Endothelial cell of umbilical vein (primary cell): ENCODE measurements around the gene TMEM138. TPM values are rescaled to one million over a fixed set of nuclear protein-coding genes. Genes with fewer than 3 reads are reported as not detected.

ENCODE experiments used
- BruUV-seq: library from RNA; stranded (reverse); fragments of 400-500 nt; replicated peaks from 2 replicates; lab custom pipeline; 2021; lab: Mats Ljungman, UMichigan
- CTCF ChIA-PET: fragments of 300-600, 350-600 bp; sonication (Branson Sonifier 250); formaldehyde crosslinking; loops from one replicate; lab custom pipeline; 2021; ENCODE audit warnings: antibody characterized with exemption, inconsistent platforms; lab: Charles Lee
- POLR2A ChIA-PET: fragments of 300-600, 350-600 bp; sonication (Branson Sonifier 250); formaldehyde crosslinking; loops from one replicate; lab custom pipeline; 2021; ENCODE audit warnings: antibody characterized with exemption, inconsistent platforms; lab: Charles Lee
- DNase-seq: peaks from one replicate; pipeline ENCODE4 v3.0.0-alpha.2; 2011; ENCODE audit warnings: low read depth, low spot score
- FAIRE-seq: peaks from 2 replicates; lab custom pipeline; 2011; peaks lifted over from hg19 to GRCh38; lab: Jason Lieb, UNC
- H2AFZ ChIP-seq: 2 replicates; pipeline ENCODE4 v1.6.0; 2012; ENCODE audit warnings: low read depth, low read length, control low read depth, inconsistent platforms
- H3K27ac ChIP-seq: 2 replicates; pipeline ENCODE4 v1.5.1; 2011; ENCODE audit warnings: low read depth, mild to moderate bottlenecking, control low read depth, low read length, moderate library complexity; ENCODE audit not compliant: insufficient read depth
- H3K27me3 ChIP-seq, 2 experiments: 2 replicates each; pipeline versions ENCODE4 v1.6.0 to v1.6.1; 2011; ENCODE audit warnings: low read length in 2 of 2, mixed read lengths in 1 of 2; ENCODE audit not compliant: control insufficient read depth in 2 of 2, insufficient read depth in 2 of 2
- H3K36me3 ChIP-seq, 2 experiments: 2 replicates in 1 of 2; 3 replicates in 1 of 2; pipeline ENCODE4 v1.5.1; 2011; ENCODE audit warnings: low read length in 2 of 2, mild to moderate bottlenecking in 1 of 2, moderate library complexity in 1 of 2; ENCODE audit not compliant: control insufficient read depth in 2 of 2, insufficient read depth in 2 of 2; ENCODE audit errors: extremely low read depth in 1 of 2
- H3K4me1 ChIP-seq: 3 replicates; pipeline ENCODE4 v1.5.1; 2011; ENCODE audit warnings: mild to moderate bottlenecking, low read length; ENCODE audit not compliant: control insufficient read depth, insufficient read depth; ENCODE audit errors: extremely low read depth
- H3K4me2 ChIP-seq: 2 replicates; pipeline ENCODE4 v1.6.1; 2011; ENCODE audit warnings: low read length, control low read depth, mixed read lengths; ENCODE audit not compliant: insufficient read depth
- H3K4me3 ChIP-seq, 3 experiments: fragments of 200-600 bp in 1 of 3; sonication (generic), shearing (Covaris generic) in 1 of 3; replicated peaks in 1 of 3; 2 replicates each; pipeline ENCODE4 v1.5.1; 2011 to 2016; ENCODE audit warnings: control low read depth in 3 of 3, low read length in 3 of 3, mild to moderate bottlenecking in 2 of 3, inconsistent platforms in 1 of 3, low read depth in 1 of 3, moderate library complexity in 1 of 3; ENCODE audit not compliant: insufficient read depth in 1 of 3
- H3K79me2 ChIP-seq: 2 replicates; pipeline ENCODE4 v1.6.0; 2012; ENCODE audit warnings: low read length, inconsistent platforms; ENCODE audit not compliant: control insufficient read depth, insufficient read depth
- H3K9ac ChIP-seq: replicated peaks from 2 replicates; pipeline ENCODE3; 2011; ENCODE audit warnings: low read length, control low read depth; ENCODE audit not compliant: insufficient read depth; ENCODE audit errors: extremely low read depth
- H3K9me1 ChIP-seq: replicated peaks from 3 replicates; pipeline ENCODE4 v1.6.0; 2011; ENCODE audit warnings: mild to moderate bottlenecking, low read length; ENCODE audit not compliant: control insufficient read depth, insufficient read depth; ENCODE audit errors: extremely low read depth
- H3K9me3 ChIP-seq: replicated peaks from 2 replicates; pipeline ENCODE4 v1.5.1; 2012; ENCODE audit warnings: low read length, inconsistent platforms; ENCODE audit not compliant: control insufficient read depth, insufficient read depth
- H4K20me1 ChIP-seq: replicated peaks from 2 replicates; pipeline ENCODE3; 2011; ENCODE audit warnings: mild to moderate bottlenecking, low read length; ENCODE audit not compliant: control insufficient read depth, insufficient read depth; ENCODE audit errors: extremely low read depth
- CTCF ChIP-seq, 2 donors: IDR thresholded peaks; 1 replicate in 1 of 2; 2 replicates in 1 of 2; pipeline ENCODE4 v1.5.1; 2011; ENCODE audit warnings: low read length in 2 of 2, mild to moderate bottlenecking in 2 of 2, moderate library complexity in 2 of 2, control low read depth in 1 of 2, inconsistent platforms in 1 of 2, low read depth in 1 of 2; ENCODE audit not compliant: insufficient read depth in 1 of 2; ENCODE audit errors: extremely low read depth in 1 of 2
- EZH2 ChIP-seq: IDR thresholded peaks from 2 replicates; pipeline ENCODE4 v1.6.1; 2012; ENCODE audit warnings: borderline replicate concordance, low read depth, mild to moderate bottlenecking, moderate library complexity, low read length, inconsistent platforms; ENCODE audit not compliant: severe bottlenecking
- FOS ChIP-seq: IDR thresholded peaks from 2 replicates; pipeline ENCODE4 v1.6.1; 2011; ENCODE audit warnings: mild to moderate bottlenecking, low read length, moderate library complexity, borderline replicate concordance; ENCODE audit not compliant: insufficient read depth
- GATA2 ChIP-seq: IDR thresholded peaks from 2 replicates; pipeline ENCODE4 v1.7.0; 2011; ENCODE audit warnings: low read depth, mild to moderate bottlenecking, moderate library complexity, mixed read lengths, low read length; ENCODE audit not compliant: insufficient read length, insufficient read depth
- JUN ChIP-seq: IDR thresholded peaks from 2 replicates; pipeline ENCODE4 v1.6.1; 2011; ENCODE audit warnings: borderline replicate concordance, low read depth; ENCODE audit not compliant: insufficient read length, insufficient read depth
- MAX ChIP-seq: IDR thresholded peaks from 2 replicates; pipeline ENCODE4 v1.6.1; 2011; ENCODE audit not compliant: insufficient read depth, insufficient read length
- MYC ChIP-seq: IDR thresholded peaks from one replicate; pipeline ENCODE4 v1.6.1; 2011; ENCODE audit warnings: mild to moderate bottlenecking, low read depth, low read length
- POLR2A ChIP-seq: IDR thresholded peaks from 2 replicates; pipeline ENCODE4 v1.6.1; 2012; ENCODE audit warnings: low read depth, mild to moderate bottlenecking, control low read depth, low read length
- POLR2AphosphoS5 ChIP-seq: IDR thresholded peaks from 2 replicates; pipeline ENCODE4 v1.6.1; 2012; ENCODE audit warnings: low read depth, mild to moderate bottlenecking, control low read depth, low read length, moderate library complexity; ENCODE audit not compliant: insufficient read depth
- dilution Hi-C: fragments of 300-500 bp; cut with MboI; formaldehyde crosslinking; loops from one replicate; pipeline ENCODE4 v1.15.0; 2019; ENCODE audit warnings: low sequenced_read_pairs; ENCODE audit not compliant: extremely low pct_ligation_motif_present
- intact Hi-C: fragments of 100-400 bp; cut with micrococcal nuclease; formaldehyde crosslinking; loops from one replicate; pipeline ENCODE4 v1.10.0; 2022
- polyA plus RNA-seq, 4 experiments: library from polyadenylated mRNA; depleted of rRNA in 3 of 4; stranded (reverse) in 3 of 4; unstranded in 1 of 4; fragments of >200 nt; gene quantifications; 2 replicates each; pipeline versions ENCODE4 v1.2.1 to v1.2.3, GENCODE V29; 2011 to 2012; ENCODE audit warnings: missing spikeins in 1 of 4
- total RNA-seq: library from RNA; stranded (reverse); gene quantifications from 2 replicates; pipeline ENCODE4 v1.2.3, GENCODE V29; 2021

TMEM138 gene
- total and polyA plus RNA-seq, 2 donors (not counting 3 experiments of a cell fraction or from before 2014, with no cell fraction given), result 37.9 to 60.0 TPM

- CTCF ChIA-PET, result interaction anchor here (0.7 to 0.8 kb wide), 2 partner anchors 25 to 82 kb away, joined by 3 read pairs; no protein-coding TSS in a partner anchor
- H3K36me3 ChIP-seq, result peaks cover 46 to 49% of the 10 kb centered on the region in 2 experiments
These were observed 55.5 kb downstream of the TMEM138 start for GRCh38 chr11:61417670-61418069.

More at GRCh38 chr11:61417670-61418069, 55.5 kb downstream of the TMEM138 start:
- intact Hi-C loops, result no loop called here
- no peak for FAIRE-seq
- H2AFZ ChIP-seq, result no peak overlapping the region
- peaks cover 12% of the 10 kb centered on the region for H3K4me1 ChIP-seq
- DNase-seq, result no peak
- POLR2A ChIA-PET, result no interaction called here
- no peak overlapping the region for H3K4me3 ChIP-seq
- no peaks in the 10 kb centered on the region for H4K20me1 ChIP-seq
- H3K27ac ChIP-seq, result no peak overlapping the region
- H3K27me3 ChIP-seq, result no peaks in the 10 kb centered on the region
- H3K79me2 ChIP-seq, result peaks cover 33% of the 10 kb centered on the region
- H3K4me2 ChIP-seq, result no peak overlapping the region
- dilution Hi-C loops, result no loop called here
- BruUV-seq, result no TSS peak
- no peaks in the 10 kb centered on the region for H3K9me3 ChIP-seq
- H3K9me1 ChIP-seq, result no peaks in the 10 kb centered on the region
- H3K9ac ChIP-seq, result no peak overlapping the region
- TF ChIP-seq MYC (no peak), POLR2AphosphoS5 (no peak), GATA2 (no peak), POLR2A (no peak), CTCF (IDR thresholded peaks at IDR 0.05; ENCODE audit: extremely low read depth in 1 of 2, insufficient read depth in 1 of 2, low read depth in 1 of 2, low read length in 2 of 2) (no peak), JUN (no peak), EZH2 (no peak), MAX (no peak), FOS (no peak)
